ENCODE measurements around the gene INPP1. TPM values are rescaled to one million over a fixed set of nuclear protein-coding genes. Genes with fewer than 3 reads are reported as not detected.

INPP1 gene
- total RNA-seq, 2 donors from 2014 or later = 13.0 to 34.4 TPM

DNA sequence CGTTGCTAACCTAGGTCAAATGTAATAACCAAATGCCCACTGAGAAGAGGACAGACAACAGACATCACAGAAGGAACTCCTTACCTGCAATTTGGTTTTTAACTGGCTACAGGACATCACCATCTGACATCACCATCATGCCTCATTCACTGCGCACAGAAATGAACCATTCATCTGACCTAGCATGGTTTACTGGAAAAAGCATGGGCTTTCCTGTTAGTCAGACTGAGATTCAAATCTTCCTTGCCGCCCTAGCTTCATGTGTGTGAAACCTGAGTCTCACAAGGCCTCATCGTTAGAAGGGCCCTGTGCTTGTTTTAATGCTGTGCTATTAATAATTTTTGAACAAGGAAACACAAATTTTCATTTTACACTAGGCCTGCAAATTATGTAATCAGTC, 22.7 kb upstream of the INPP1 start:
- Histone ChIP-seq H3K27me3 (replicated peaks; ENCODE audit: insufficient read depth) (no peaks in the 10 kb centered on the region), H3K4me1 (replicated peaks) (no peaks in the 10 kb centered on the region), H3K36me3 (no peaks in the 10 kb centered on the region), H3K4me3 (no peak overlapping the region), H3K27ac (peak overlapping the region; percentile 93 to 95), H3K9me3 (no peaks in the 10 kb centered on the region)
- WGBS = 97% methylated on average over 4 of the region's 4 CpGs
- no peak for DNase-seq (ENCODE audit: low spot score)
- TF ChIP-seq CTCF (IDR thresholded peaks at IDR 0.05) (no peak), POLR2AphosphoS5 (IDR thresholded peaks at IDR 0.05) (no peak), POLR2A (IDR thresholded peaks at IDR 0.05) (no peak)
- intact Hi-C loops (cut with DNase I) = no loop called here

GRCh38 chr2:190323406-190323805, 20.0 kb upstream of the INPP1 start:
- DNase-seq (ENCODE audit: low spot score) = no peak
- no peaks in the 10 kb centered on the region for H3K27me3 ChIP-seq (replicated peaks; ENCODE audit: insufficient read depth)
- H3K36me3 ChIP-seq = no peaks in the 10 kb centered on the region
- H3K4me3 ChIP-seq = no peak overlapping the region
- TF ChIP-seq POLR2A (IDR thresholded peaks at IDR 0.05) (no peak), CTCF (IDR thresholded peaks at IDR 0.05) (no peak), POLR2AphosphoS5 (IDR thresholded peaks at IDR 0.05) (no peak)
- intact Hi-C loops (cut with DNase I) = no loop called here
- no peaks in the 10 kb centered on the region for H3K9me3 ChIP-seq
- H3K27ac ChIP-seq = no peak overlapping the region
- no peaks in the 10 kb centered on the region for H3K4me1 ChIP-seq (replicated peaks)

- TF ChIP-seq POLR2A (IDR thresholded peaks at IDR 0.05) (no peak), CTCF (IDR thresholded peaks at IDR 0.05) (no peak), POLR2AphosphoS5 (IDR thresholded peaks at IDR 0.05) (no peak)
- Histone ChIP-seq H3K27me3 (replicated peaks; ENCODE audit: insufficient read depth) (no peaks in the 10 kb centered on the region), H3K4me1 (replicated peaks) (no peaks in the 10 kb centered on the region), H3K36me3 (no peaks in the 10 kb centered on the region), H3K27ac (no peak overlapping the region), H3K9me3 (no peaks in the 10 kb centered on the region), H3K4me3 (no peak overlapping the region)
- WGBS = 88% methylated on average over 2 of the region's 2 CpGs
- intact Hi-C loops (cut with DNase I) = no loop called here
- DNase-seq (ENCODE audit: low spot score) = no peak
Observed at GRCh38 chr2:190325588-190325987, 17.8 kb upstream of the INPP1 start.

GRCh38 chr2:190327867-190328572, 15.4 kb upstream of the INPP1 start:
- H3K27ac ChIP-seq = no peak overlapping the region
- no peak for DNase-seq (ENCODE audit: low spot score)
- no peaks in the 10 kb centered on the region for H3K4me1 ChIP-seq (replicated peaks)
- no peak for TF ChIP-seq POLR2A (IDR thresholded peaks at IDR 0.05)
- TF ChIP-seq POLR2AphosphoS5 (IDR thresholded peaks at IDR 0.05) = no peak
- TF ChIP-seq CTCF (IDR thresholded peaks at IDR 0.05) = no peak
- 85% methylated on average over 4 of the region's 4 CpGs for WGBS
- intact Hi-C loops (cut with DNase I) = no loop called here
- no peaks in the 10 kb centered on the region for H3K27me3 ChIP-seq (replicated peaks; ENCODE audit: insufficient read depth)
- no peaks in the 10 kb centered on the region for H3K36me3 ChIP-seq
- H3K4me3 ChIP-seq = no peak overlapping the region
- no peaks in the 10 kb centered on the region for H3K9me3 ChIP-seq

DNA sequence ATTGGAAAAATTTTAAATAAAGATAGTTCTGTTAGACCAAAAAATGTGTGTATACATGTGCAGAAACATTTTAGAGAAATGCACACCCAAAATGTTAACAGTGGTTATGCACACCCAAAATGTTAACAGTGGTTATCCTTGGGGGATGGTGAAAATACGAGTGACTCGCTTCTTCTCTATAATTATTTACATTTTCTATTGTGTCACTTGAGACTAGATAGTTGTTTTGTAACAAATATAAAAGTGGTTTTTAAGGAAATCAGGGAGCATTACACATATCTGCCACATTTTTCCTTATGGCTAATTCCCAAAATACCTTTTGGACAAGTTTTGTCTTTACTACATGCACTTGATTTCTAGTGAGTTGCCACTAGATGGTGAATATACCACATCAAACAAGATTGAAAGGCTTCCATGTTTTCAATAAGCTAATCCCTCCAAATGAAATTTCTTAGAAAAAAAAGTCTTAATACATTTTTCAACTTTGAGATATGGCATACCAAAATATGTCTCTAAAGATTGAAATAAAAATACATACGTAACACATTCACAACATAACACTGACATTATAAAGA, 14.7 kb upstream of the INPP1 start:
- no peaks in the 10 kb centered on the region for H3K27me3 ChIP-seq (replicated peaks; ENCODE audit: insufficient read depth)
- H3K36me3 ChIP-seq = no peaks in the 10 kb centered on the region
- intact Hi-C loops (cut with DNase I) = no loop called here
- DNase-seq (ENCODE audit: low spot score) = no peak
- TF ChIP-seq POLR2A (IDR thresholded peaks at IDR 0.05) = no peak
- TF ChIP-seq POLR2AphosphoS5 (IDR thresholded peaks at IDR 0.05) = no peak
- no peak for TF ChIP-seq CTCF (IDR thresholded peaks at IDR 0.05)
- no peaks in the 10 kb centered on the region for H3K9me3 ChIP-seq
- no peak overlapping the region for H3K4me3 ChIP-seq
- WGBS = 96% methylated on average over 3 of the region's 3 CpGs
- no peak overlapping the region for H3K27ac ChIP-seq
- no peaks in the 10 kb centered on the region for H3K4me1 ChIP-seq (replicated peaks)
